ENCODE results near the gene OBP2B.
"Not testable (repeated sequence)": the region's sequence is repeated elsewhere in the genome, so short reads cannot be mapped to it uniquely, and the experiment has no call there.

OBP2B gene

GRCh38 chr9:133254471-133254870 is 45.4 kb upstream of the OBP2B start:
- DNase-seq (ENCODE audit: low read depth in 2 of 2): no peak

GRCh38 chr9:133253268-133253667 is 44.2 kb upstream of the OBP2B start:
- TF ChIP-seq, protein P1, sequence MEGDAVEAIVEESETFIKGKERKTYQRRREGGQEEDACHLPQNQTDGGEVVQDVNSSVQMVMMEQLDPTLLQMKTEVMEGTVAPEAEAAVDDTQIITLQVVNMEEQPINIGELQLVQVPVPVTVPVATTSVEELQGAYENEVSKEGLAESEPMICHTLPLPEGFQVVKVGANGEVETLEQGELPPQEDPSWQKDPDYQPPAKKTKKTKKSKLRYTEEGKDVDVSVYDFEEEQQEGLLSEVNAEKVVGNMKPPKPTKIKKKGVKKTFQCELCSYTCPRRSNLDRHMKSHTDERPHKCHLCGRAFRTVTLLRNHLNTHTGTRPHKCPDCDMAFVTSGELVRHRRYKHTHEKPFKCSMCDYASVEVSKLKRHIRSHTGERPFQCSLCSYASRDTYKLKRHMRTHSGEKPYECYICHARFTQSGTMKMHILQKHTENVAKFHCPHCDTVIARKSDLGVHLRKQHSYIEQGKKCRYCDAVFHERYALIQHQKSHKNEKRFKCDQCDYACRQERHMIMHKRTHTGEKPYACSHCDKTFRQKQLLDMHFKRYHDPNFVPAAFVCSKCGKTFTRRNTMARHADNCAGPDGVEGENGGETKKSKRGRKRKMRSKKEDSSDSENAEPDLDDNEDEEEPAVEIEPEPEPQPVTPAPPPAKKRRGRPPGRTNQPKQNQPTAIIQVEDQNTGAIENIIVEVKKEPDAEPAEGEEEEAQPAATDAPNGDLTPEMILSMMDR (IDR thresholded peaks at IDR 0.05; ENCODE audit: low read depth, low read length): no peak
- no peak overlapping the region for H3K4me3 ChIP-seq (replicated peaks in 1 of 2; ENCODE audit: low read depth in 2 of 2, low read length in 2 of 2)
- DNase-seq (ENCODE audit: low read depth in 2 of 2): no peak

More at GRCh38 chr9:133254471-133254870, 45.4 kb upstream of the OBP2B start:
- TF ChIP-seq, protein P1 (IDR thresholded peaks at IDR 0.05; ENCODE audit: low read depth, low read length): no peak
- H3K4me3 ChIP-seq (replicated peaks in 1 of 2; ENCODE audit: low read depth in 2 of 2, low read length in 2 of 2): no peak overlapping the region

GRCh38 chr9:133252301-133253020 is 43.4 kb upstream of the OBP2B start:
- no peak for DNase-seq (ENCODE audit: low read depth in 2 of 2)
- TF ChIP-seq, protein P1 (IDR thresholded peaks at IDR 0.05; ENCODE audit: low read depth, low read length): no peak
- H3K4me3 ChIP-seq (replicated peaks in 1 of 2; ENCODE audit: low read depth in 2 of 2, low read length in 2 of 2): no peak overlapping the region

DNA sequence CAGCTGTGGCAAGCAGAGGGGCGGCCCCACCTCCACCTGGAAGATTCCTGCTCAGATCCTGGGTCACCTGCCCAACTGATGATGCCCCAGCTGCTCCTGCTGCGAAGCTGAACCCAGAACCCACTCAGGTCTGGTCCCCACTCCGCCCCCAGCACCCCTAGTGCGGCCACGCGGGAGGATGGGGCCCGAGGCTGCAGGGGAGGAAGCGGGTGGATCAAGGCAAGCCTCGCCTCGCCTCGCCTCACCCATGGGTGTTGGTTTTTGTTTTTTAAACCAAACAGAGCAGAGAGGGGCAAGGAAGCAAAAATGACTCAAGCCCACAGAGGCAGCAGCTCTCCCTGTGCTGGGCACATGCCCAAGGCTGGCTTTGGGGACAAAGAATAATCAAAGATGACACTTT is 42.7 kb upstream of the OBP2B start:
- no peak for DNase-seq (ENCODE audit: low read depth in 2 of 2)
- TF ChIP-seq, protein P1 (IDR thresholded peaks at IDR 0.05; ENCODE audit: low read depth, low read length): no peak
- no peak overlapping the region for H3K4me3 ChIP-seq (replicated peaks in 1 of 2; ENCODE audit: low read depth in 2 of 2, low read length in 2 of 2)

GRCh38 chr9:133251221-133251620 is 42.2 kb upstream of the OBP2B start:
- not testable (repeated sequence) for H3K4me3 ChIP-seq (replicated peaks in 1 of 2; ENCODE audit: low read depth in 2 of 2, low read length in 2 of 2); DNase-seq (ENCODE audit: low read depth in 2 of 2)

GRCh38 chr9:133250741-133251170 is 41.7 kb upstream of the OBP2B start:
- TF ChIP-seq, protein P1 (IDR thresholded peaks at IDR 0.05; ENCODE audit: low read depth, low read length): no peak
- H3K4me3 ChIP-seq (replicated peaks in 1 of 2; ENCODE audit: low read depth in 2 of 2, low read length in 2 of 2): no peak overlapping the region
- DNase-seq (ENCODE audit: low read depth in 2 of 2): no peak

DNA sequence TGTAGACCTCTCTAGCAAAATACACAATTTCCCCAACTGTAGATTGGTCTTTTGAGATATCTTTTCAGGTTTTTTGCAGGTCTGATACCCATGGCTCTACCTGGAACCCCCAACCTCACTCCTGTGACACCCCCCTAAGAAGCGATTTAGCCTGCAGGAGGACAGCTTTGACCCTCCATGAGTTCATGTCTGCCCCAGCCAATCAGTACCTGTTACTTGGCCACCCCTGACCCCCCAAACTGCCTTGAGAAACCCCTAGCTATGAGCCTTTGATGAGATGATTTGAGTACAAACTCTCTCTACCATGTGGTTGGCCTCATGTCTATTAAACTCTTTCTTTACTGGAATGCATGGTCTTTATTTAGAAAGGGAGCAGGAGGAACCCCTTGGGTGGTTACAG is 40.3 kb upstream of the OBP2B start:
- no peak for DNase-seq (ENCODE audit: low read depth in 2 of 2)
- TF ChIP-seq, protein P1 (IDR thresholded peaks at IDR 0.05; ENCODE audit: low read depth, low read length): no peak
- no peak overlapping the region for H3K4me3 ChIP-seq (replicated peaks in 1 of 2; ENCODE audit: low read depth in 2 of 2, low read length in 2 of 2)
